Effector memory CD8-positive, alpha-beta T cell (primary cell): ENCODE measurements around the gene RAB11FIP2.
A peak's percentile ranks its signal among the peaks of the same experiment; 100 is the strongest.

Source experiments
- ATAC-seq: fragments of 150-1000 bp; cut with Tn5 transposase; replicated peaks from 2 replicates; pipeline ENCODE4 v1.10.0; 2021; ENCODE audit warnings: mild to moderate bottlenecking, moderate library complexity
- DNase-seq, 3 experiments: peaks; one replicate each; pipeline ENCODE4 v3.0.0; 2021
- H3K27ac Mint-ChIP-seq, 2 donors: one replicate each; pipeline ENCODE4 v1.8.0; 2022; ENCODE audit warnings: mild to moderate bottlenecking in 2 of 2, mixed read lengths in 2 of 2, moderate library complexity in 2 of 2
- H3K27me3 Mint-ChIP-seq, 2 donors: one replicate each; pipeline ENCODE4 v1.8.0; 2022; ENCODE audit warnings: mixed read lengths in 2 of 2
- H3K36me3 Mint-ChIP-seq: one replicate; pipeline ENCODE4 v1.8.0; 2022; ENCODE audit warnings: mild to moderate bottlenecking, moderate library complexity, mixed read lengths; ENCODE audit not compliant: insufficient read depth
- H3K4me1 Mint-ChIP-seq, 2 donors: one replicate each; pipeline ENCODE4 v1.8.0; 2022; ENCODE audit warnings: low read depth in 2 of 2, mixed read lengths in 2 of 2
- H3K4me3 Mint-ChIP-seq, 2 donors: one replicate each; pipeline ENCODE4 v1.8.0; 2022; ENCODE audit warnings: mild to moderate bottlenecking in 2 of 2, mixed read lengths in 2 of 2, moderate library complexity in 2 of 2
- H3K9me3 Mint-ChIP-seq, 2 donors: one replicate each; pipeline ENCODE4 v1.8.0; 2022; ENCODE audit warnings: mixed read lengths in 2 of 2

RAB11FIP2 gene

GRCh38 chr10:118026936-118027335, 19.8 kb downstream of the RAB11FIP2 start:
- Mint-ChIP-seq H3K4me3 (no peak overlapping the region), H3K9me3 (no peaks in the 10 kb centered on the region), H3K36me3 (no peaks in the 10 kb centered on the region), H3K4me1 (peaks cover 1 to 11% of the 10 kb centered on the region in 2 donors), H3K27ac (no peak overlapping the region), H3K27me3 (no peaks in the 10 kb centered on the region)
- no peak for ATAC-seq
- DNase-seq, result no peak

GRCh38 chr10:118020365-118020764, 26.4 kb downstream of the RAB11FIP2 start:
- H3K4me3 Mint-ChIP-seq, result no peak overlapping the region
- H3K4me1 Mint-ChIP-seq, result no peaks in the 10 kb centered on the region
- H3K27ac Mint-ChIP-seq, result peak overlapping the region in 1 of 2 donors; percentile 77
- no peak for ATAC-seq
- DNase-seq, result no peak
- H3K27me3 Mint-ChIP-seq, result no peaks in the 10 kb centered on the region
- no peaks in the 10 kb centered on the region for H3K9me3 Mint-ChIP-seq
- peaks cover 3% of the 10 kb centered on the region for H3K36me3 Mint-ChIP-seq

GRCh38 chr10:118017850-118018249, 28.9 kb downstream of the RAB11FIP2 start:
- DNase-seq (no peak), ATAC-seq (no peak)
- no peak overlapping the region for H3K27ac Mint-ChIP-seq
- H3K4me3 Mint-ChIP-seq, result no peak overlapping the region
- H3K4me1 Mint-ChIP-seq, result no peaks in the 10 kb centered on the region
- no peaks in the 10 kb centered on the region for H3K27me3 Mint-ChIP-seq
- H3K9me3 Mint-ChIP-seq, result no peaks in the 10 kb centered on the region
- H3K36me3 Mint-ChIP-seq, result peaks cover 16% of the 10 kb centered on the region

- Mint-ChIP-seq H3K27me3 (no peaks in the 10 kb centered on the region), H3K36me3 (peaks cover 16% of the 10 kb centered on the region), H3K4me1 (no peaks in the 10 kb centered on the region), H3K4me3 (no peak overlapping the region), H3K9me3 (no peaks in the 10 kb centered on the region), H3K27ac (no peak overlapping the region)
- DNase-seq (no peak), ATAC-seq (no peak)
Observed at GRCh38 chr10:118017071-118017740, 29.5 kb downstream of the RAB11FIP2 start.

GRCh38 chr10:118012952-118013525, 33.7 kb downstream of the RAB11FIP2 start:
- Mint-ChIP-seq H3K27ac (no peak overlapping the region), H3K27me3 (no peaks in the 10 kb centered on the region), H3K9me3 (no peaks in the 10 kb centered on the region), H3K4me1 (no peaks in the 10 kb centered on the region), H3K36me3 (peaks cover 18% of the 10 kb centered on the region), H3K4me3 (no peak overlapping the region)
- no peak for DNase-seq
- no peak for ATAC-seq

GRCh38 chr10:118007773-118008172, 39.0 kb downstream of the RAB11FIP2 start:
- H3K27me3 Mint-ChIP-seq, result no peaks in the 10 kb centered on the region
- no peaks in the 10 kb centered on the region for H3K4me1 Mint-ChIP-seq
- no peak overlapping the region for H3K27ac Mint-ChIP-seq
- H3K36me3 Mint-ChIP-seq, result peaks cover 39% of the 10 kb centered on the region
- no peak overlapping the region for H3K4me3 Mint-ChIP-seq
- no peaks in the 10 kb centered on the region for H3K9me3 Mint-ChIP-seq
- no peak for DNase-seq
- ATAC-seq, result no peak

- Mint-ChIP-seq H3K36me3 (peaks cover 44% of the 10 kb centered on the region), H3K27ac (no peak overlapping the region), H3K27me3 (no peaks in the 10 kb centered on the region), H3K9me3 (no peaks in the 10 kb centered on the region), H3K4me3 (no peak overlapping the region), H3K4me1 (no peaks in the 10 kb centered on the region)
- ATAC-seq (no peak), DNase-seq (no peak)
Observed at GRCh38 chr10:118003126-118003525, 43.6 kb downstream of the RAB11FIP2 start.

GRCh38 chr10:118002581-118002980, 44.2 kb downstream of the RAB11FIP2 start:
- H3K4me1 Mint-ChIP-seq, result no peaks in the 10 kb centered on the region
- ATAC-seq, result no peak
- H3K27ac Mint-ChIP-seq, result no peak overlapping the region

GRCh38 chr10:117997673-117998072, 49.1 kb downstream of the RAB11FIP2 start:
- Mint-ChIP-seq H3K4me3 (no peak overlapping the region), H3K27ac (no peak overlapping the region), H3K4me1 (no peaks in the 10 kb centered on the region), H3K36me3 (peaks cover 5% of the 10 kb centered on the region), H3K27me3 (no peaks in the 10 kb centered on the region), H3K9me3 (no peaks in the 10 kb centered on the region)
- ATAC-seq (no peak), DNase-seq (no peak)

More at GRCh38 chr10:118002581-118002980, 44.2 kb downstream of the RAB11FIP2 start:
- Mint-ChIP-seq H3K36me3 (peaks cover 39% of the 10 kb centered on the region), H3K9me3 (no peaks in the 10 kb centered on the region), H3K27me3 (no peaks in the 10 kb centered on the region), H3K4me3 (no peak overlapping the region)
- DNase-seq, result no peak

- peaks cover 4% of the 10 kb centered on the region for H3K36me3 Mint-ChIP-seq
- no peaks in the 10 kb centered on the region for H3K27me3 Mint-ChIP-seq
- DNase-seq, result no peak
- H3K9me3 Mint-ChIP-seq, result no peaks in the 10 kb centered on the region
- no peak overlapping the region for H3K27ac Mint-ChIP-seq
- no peak overlapping the region for H3K4me3 Mint-ChIP-seq
- no peaks in the 10 kb centered on the region for H3K4me1 Mint-ChIP-seq
- no peak for ATAC-seq
Observed at GRCh38 chr10:117996709-117997108, 50.0 kb downstream of the RAB11FIP2 start.

- Mint-ChIP-seq H3K36me3 (no peaks in the 10 kb centered on the region), H3K4me1 (no peaks in the 10 kb centered on the region), H3K4me3 (no peak overlapping the region), H3K27me3 (no peaks in the 10 kb centered on the region), H3K27ac (no peak overlapping the region), H3K9me3 (no peaks in the 10 kb centered on the region)
- no peak for DNase-seq
- ATAC-seq, result no peak
Observed at GRCh38 chr10:117994771-117995170, 52.0 kb downstream of the RAB11FIP2 start.

GRCh38 chr10:117993166-117993565, 53.6 kb downstream of the RAB11FIP2 start:
- H3K36me3 Mint-ChIP-seq, result no peaks in the 10 kb centered on the region
- H3K27ac Mint-ChIP-seq, result no peak overlapping the region

GRCh38 chr10:117991701-117992100, 55.0 kb downstream of the RAB11FIP2 start:
- no peak for DNase-seq
- Mint-ChIP-seq H3K36me3 (no peaks in the 10 kb centered on the region), H3K27ac (no peak overlapping the region), H3K9me3 (peaks cover 0 to 8% of the 10 kb centered on the region in 2 donors), H3K4me3 (no peak overlapping the region), H3K4me1 (no peaks in the 10 kb centered on the region), H3K27me3 (no peaks in the 10 kb centered on the region)
- ATAC-seq, result no peak

More at GRCh38 chr10:117993166-117993565, 53.6 kb downstream of the RAB11FIP2 start:
- Mint-ChIP-seq H3K4me1 (no peaks in the 10 kb centered on the region), H3K4me3 (no peak overlapping the region), H3K27me3 (no peaks in the 10 kb centered on the region), H3K9me3 (peaks cover 0 to 2% of the 10 kb centered on the region in 2 donors)
- ATAC-seq (no peak), DNase-seq (no peak)

GRCh38 chr10:117989962-117990361, 56.8 kb downstream of the RAB11FIP2 start:
- Mint-ChIP-seq H3K4me3 (no peak overlapping the region), H3K36me3 (no peaks in the 10 kb centered on the region), H3K27me3 (no peaks in the 10 kb centered on the region), H3K4me1 (no peaks in the 10 kb centered on the region), H3K27ac (no peak overlapping the region), H3K9me3 (peaks cover 0 to 8% of the 10 kb centered on the region in 2 donors)
- no peak for DNase-seq
- ATAC-seq, result no peak
